Islet of Langerhans (tissue), 1 donor: Measurements from ENCODE around the gene SLC39A12.

Experiments
- FAIRE-seq: peaks from one replicate; lab custom pipeline; 2011; peaks lifted over from hg19 to GRCh38; lab: Jason Lieb, UNC

The SLC39A12 gene

GRCh38 chr10:18059826-18060559 is 108.3 kb downstream of the SLC39A12 start:
- FAIRE-seq: no peak

GRCh38 chr10:18066947-18067346 is 115.2 kb downstream of the SLC39A12 start:
- no peak for FAIRE-seq

GRCh38 chr10:18068401-18068800 is 116.7 kb downstream of the SLC39A12 start:
- no peak for FAIRE-seq

- no peak for FAIRE-seq
Observed at GRCh38 chr10:18071591-18071990, 119.9 kb downstream of the SLC39A12 start.

GRCh38 chr10:18073314-18073713 is 121.6 kb downstream of the SLC39A12 start:
- FAIRE-seq: no peak

GRCh38 chr10:18075881-18076280 is 124.2 kb downstream of the SLC39A12 start:
- FAIRE-seq: no peak

- FAIRE-seq: no peak
Observed at GRCh38 chr10:18079665-18080295, 128.1 kb downstream of the SLC39A12 start.

- no peak for FAIRE-seq
Observed at GRCh38 chr10:18082381-18082780, 130.7 kb downstream of the SLC39A12 start.

GRCh38 chr10:18085855-18086254 is 134.1 kb downstream of the SLC39A12 start:
- FAIRE-seq: no peak

GRCh38 chr10:18086746-18087145 is 135.0 kb downstream of the SLC39A12 start:
- no peak for FAIRE-seq

GRCh38 chr10:18087355-18087754 is 135.6 kb downstream of the SLC39A12 start:
- FAIRE-seq: no peak
